Natural killer cell (primary cell): ENCODE measurements around the gene MPPE1. TPM values are rescaled to one million over a fixed set of nuclear protein-coding genes. Genes with fewer than 3 reads are reported as not detected.

Source experiments
- ATAC-seq, 3 donors: fragments of 150-1000 bp in 2 of 3; fragments of 200-7000 bp in 1 of 3; cut with Tn5 transposase; 1 replicate in 1 of 3; 2 replicates in 2 of 3; pipeline ENCODE4 v1.10.0; 2021; ENCODE audit warnings: mild to moderate bottlenecking in 2 of 3, moderate library complexity in 2 of 3
- DNase-seq, 2 donors: peaks; one replicate each; pipeline versions ENCODE4 v3.0.0 to v3.0.0-alpha.2; 2013 to 2021; ENCODE audit warnings: mixed read lengths in 1 of 2
- H3K27ac ChIP-seq: one replicate; pipeline ENCODE4 v1.5.1; 2013; ENCODE audit warnings: mild to moderate bottlenecking, low read length
- H3K27me3 ChIP-seq: one replicate; pipeline ENCODE4 v1.6.1; 2013; ENCODE audit warnings: low read length; ENCODE audit not compliant: control insufficient read depth, insufficient read depth
- H3K36me3 ChIP-seq: one replicate; pipeline ENCODE4 v1.6.1; 2013; ENCODE audit warnings: low read length; ENCODE audit not compliant: control insufficient read depth, insufficient read depth
- H3K4me1 ChIP-seq: one replicate; pipeline ENCODE4 v1.6.1; 2013; ENCODE audit warnings: low read length; ENCODE audit not compliant: control insufficient read depth, insufficient read depth
- H3K4me3 ChIP-seq: one replicate; pipeline ENCODE4 v1.5.1; 2013; ENCODE audit warnings: low read length
- H3K9me3 ChIP-seq: one replicate; pipeline ENCODE4 v1.6.1; 2013; ENCODE audit warnings: low read length; ENCODE audit not compliant: control insufficient read depth, insufficient read depth
- H3K27ac Mint-ChIP-seq, 2 donors: one replicate each; pipeline ENCODE4 v1.8.0; 2022; ENCODE audit warnings: mild to moderate bottlenecking in 2 of 2, mixed read lengths in 2 of 2, moderate library complexity in 1 of 2
- H3K27me3 Mint-ChIP-seq, 2 donors: one replicate each; pipeline ENCODE4 v1.8.0; 2022; ENCODE audit warnings: low read depth in 2 of 2, mixed read lengths in 2 of 2
- H3K36me3 Mint-ChIP-seq: one replicate; pipeline ENCODE4 v1.8.0; 2022; ENCODE audit warnings: mixed read lengths
- H3K4me1 Mint-ChIP-seq, 2 donors: one replicate each; pipeline ENCODE4 v1.8.0; 2022; ENCODE audit warnings: mixed read lengths in 2 of 2
- H3K4me3 Mint-ChIP-seq: one replicate; pipeline ENCODE4 v1.8.0; 2022; ENCODE audit warnings: mild to moderate bottlenecking, moderate library complexity, mixed read lengths
- H3K9me3 Mint-ChIP-seq, 2 donors: one replicate each; pipeline ENCODE4 v1.8.0; 2022; ENCODE audit warnings: mixed read lengths in 2 of 2
- CTCF ChIP-seq: fragments of 200-600 bp; IDR thresholded peaks from one replicate; pipeline ENCODE4 v1.8.0; 2022; ENCODE audit warnings: antibody characterized with exemption
- WGBS: methylation state at CpG from one replicate; pipeline ENCODE4 v1.1.7; 2013; ENCODE audit warnings: missing lambda C conversion rate; ENCODE audit not compliant: insufficient coverage; 5-methylcytosine and 5-hydroxymethylcytosine counted together
- intact Hi-C: fragments of 100-400 bp; cut with micrococcal nuclease; formaldehyde crosslinking; loops from one replicate; pipeline ENCODE4 v1.14.2; 2022
- total RNA-seq, 4 donors: library from RNA; stranded (reverse); fragments of 120-200 nt in 1 of 4; gene quantifications; one replicate each; pipeline versions ENCODE4 v1.2.3 to v1.2.4, GENCODE V29; 2013 to 2022

MPPE1 gene
- total RNA-seq, 3 donors from 2014 or later (not counting 1 experiment from before 2014, with no cell fraction given): 98.3 to 110 (median 105) TPM

- Histone ChIP-seq H3K9me3 (no peaks in the 10 kb centered on the region), H3K4me3 (no peak overlapping the region), H3K27me3 (no peaks in the 10 kb centered on the region), H3K4me1 (no peaks in the 10 kb centered on the region), H3K36me3 (no peaks in the 10 kb centered on the region), H3K27ac (no peak overlapping the region)
- TF ChIP-seq CTCF: no peak
- Mint-ChIP-seq H3K9me3 (no peaks in the 10 kb centered on the region), H3K4me3 (no peak overlapping the region), H3K36me3 (no peaks in the 10 kb centered on the region), H3K27me3 (no peaks in the 10 kb centered on the region), H3K4me1 (no peaks in the 10 kb centered on the region), H3K27ac (no peak overlapping the region)
- 74% methylated on average over 6 of the region's 6 CpGs for WGBS
- intact Hi-C loops: no loop called here
- ATAC-seq (no peak), DNase-seq (no peak)
Measured at GRCh38 chr18:11840493-11840892, 67.6 kb downstream of the MPPE1 start.

- Mint-ChIP-seq H3K27ac (no peak overlapping the region), H3K9me3 (no peaks in the 10 kb centered on the region), H3K27me3 (no peaks in the 10 kb centered on the region), H3K36me3 (no peaks in the 10 kb centered on the region), H3K4me3 (no peak overlapping the region), H3K4me1 (no peaks in the 10 kb centered on the region)
- 85% methylated on average over 5 of the region's 6 CpGs for WGBS
- H3K27me3 ChIP-seq: no peaks in the 10 kb centered on the region
- H3K36me3 ChIP-seq: no peaks in the 10 kb centered on the region
- DNase-seq (no peak), ATAC-seq (no peak)
- H3K27ac ChIP-seq: no peak overlapping the region
- H3K9me3 ChIP-seq: no peaks in the 10 kb centered on the region
- H3K4me3 ChIP-seq: no peak overlapping the region
- no peak for TF ChIP-seq CTCF
- intact Hi-C loops: no loop called here
- H3K4me1 ChIP-seq: no peaks in the 10 kb centered on the region
Measured at GRCh38 chr18:11839556-11839955, 68.6 kb downstream of the MPPE1 start.

GRCh38 chr18:11834772-11835171, 73.3 kb downstream of the MPPE1 start:
- Histone ChIP-seq H3K27ac (no peak overlapping the region), H3K36me3 (no peaks in the 10 kb centered on the region), H3K9me3 (no peaks in the 10 kb centered on the region), H3K27me3 (no peaks in the 10 kb centered on the region), H3K4me1 (no peaks in the 10 kb centered on the region), H3K4me3 (no peak overlapping the region)
- no peaks in the 10 kb centered on the region for H3K36me3 Mint-ChIP-seq
- intact Hi-C loops: no loop called here
- DNase-seq (no peak), ATAC-seq (no peak)
- H3K27me3 Mint-ChIP-seq: no peaks in the 10 kb centered on the region
- WGBS: 87% methylated on average over 5 of the region's 5 CpGs
- TF ChIP-seq CTCF: no peak
- H3K9me3 Mint-ChIP-seq: no peaks in the 10 kb centered on the region
- H3K4me3 Mint-ChIP-seq: no peak overlapping the region
- no peaks in the 10 kb centered on the region for H3K4me1 Mint-ChIP-seq
- no peak overlapping the region for H3K27ac Mint-ChIP-seq

Other genes with a start within 250 kb of the MPPE1 start
- 10 to 100 TPM; 10.9 to 15.0 (median 12.6) TPM for gene GNAL, start 219.1 kb downstream of the MPPE1 start, total RNA-seq
- gene CHMP1B, start 56.9 kb downstream of the MPPE1 start, total RNA-seq: 100 to 1,000 TPM in 2 of 3 donors, 10 to 100 TPM in 1; 99.4 to 132 (median 110) TPM
- gene IMPA2, start 73.2 kb upstream of the MPPE1 start, total RNA-seq: 1 to 10 TPM; 2.7 to 6.6 (median 3.6) TPM
- gene ANKRD62, start 185.5 kb upstream of the MPPE1 start, total RNA-seq: not detected